Fibroblast of lung (primary cell): ENCODE results near the gene GRIPAP1.
"Not testable (repeated sequence)": the region's sequence is repeated elsewhere in the genome, so short reads cannot be mapped to it uniquely, and the experiment has no call there.

Experiments
- CTCF ChIP-seq, 2 donors: IDR thresholded peaks in 1 of 2; conservative IDR thresholded peaks in 1 of 2; 1 replicate in 1 of 2; 2 replicates in 1 of 2; pipeline ENCODE4 v1.5.1; 2011 to 2012; ENCODE audit warnings: low read length in 2 of 2, control low read depth in 1 of 2, inconsistent platforms in 1 of 2, low read depth in 1 of 2, mild to moderate bottlenecking in 1 of 2
- EZH2 ChIP-seq: IDR thresholded peaks from 2 replicates; pipeline ENCODE4 v1.5.1; 2012; ENCODE audit warnings: low read length, control low read depth, mild to moderate bottlenecking; ENCODE audit errors: missing control alignments

- TF ChIP-seq CTCF (conservative IDR thresholded peaks at IDR 0.05 in 1 of 2, IDR thresholded peaks at IDR 0.05 in 1 of 2; ENCODE audit: low read depth in 1 of 2, low read length in 2 of 2); EZH2: not testable (repeated sequence)
These were observed 21.7 kb downstream of the GRIPAP1 start for GRCh38 chrX:48980341-48980740.
